ENCODE data around the gene RBP3. TPM values are rescaled to one million over a fixed set of nuclear protein-coding genes. Genes with fewer than 3 reads are reported as not detected.
A peak's percentile ranks its signal among the peaks of the same experiment; 100 is the strongest.

The RBP3 gene
- total RNA-seq, 1 donor from 2014 or later = not detected

GRCh38 chr10:47351899-47352815 lies 4.0 kb downstream of the RBP3 start:
- intact Hi-C loops (cut with DNase I) = no loop called here
- peak; percentile 68 for DNase-seq (ENCODE audit: low spot score)

- DNase-seq (ENCODE audit: low spot score) = peak; percentile 69
- intact Hi-C loops (cut with DNase I) = no loop called here
These were observed 5.2 kb downstream of the RBP3 start for GRCh38 chr10:47353351-47353750.

- peak; percentile 35 for DNase-seq (ENCODE audit: low spot score)
- intact Hi-C loops (cut with DNase I) = no loop called here
These were observed 6.0 kb downstream of the RBP3 start for GRCh38 chr10:47354165-47354564.

GRCh38 chr10:47354900-47355299 lies 6.7 kb downstream of the RBP3 start:
- intact Hi-C loops (cut with DNase I) = no loop called here

GRCh38 chr10:47356708-47357107 lies 8.5 kb downstream of the RBP3 start:
- intact Hi-C loops (cut with DNase I) = no loop called here
- peak; percentile 20 for DNase-seq (ENCODE audit: low spot score)

More at GRCh38 chr10:47354900-47355299, 6.7 kb downstream of the RBP3 start:
- DNase-seq (ENCODE audit: low spot score) = no peak

GRCh38 chr10:47357131-47357582 lies 9.0 kb downstream of the RBP3 start:
- intact Hi-C loops (cut with DNase I) = no loop called here
- peak; percentile 61 for DNase-seq (ENCODE audit: low spot score)

- peak; percentile 27 for DNase-seq (ENCODE audit: low spot score)
- intact Hi-C loops (cut with DNase I) = no loop called here
These were observed 9.7 kb downstream of the RBP3 start for GRCh38 chr10:47357911-47358310.

- intact Hi-C loops (cut with DNase I) = no loop called here
These were observed 10.3 kb downstream of the RBP3 start for GRCh38 chr10:47358457-47358856.

GRCh38 chr10:47359101-47359500 lies 10.9 kb downstream of the RBP3 start:
- DNase-seq (ENCODE audit: low spot score) = no peak
- intact Hi-C loops (cut with DNase I) = no loop called here

More at GRCh38 chr10:47358457-47358856, 10.3 kb downstream of the RBP3 start:
- DNase-seq (ENCODE audit: low spot score) = peak; percentile 59

- peak; percentile 67 for DNase-seq (ENCODE audit: low spot score)
- intact Hi-C loops (cut with DNase I) = no loop called here
These were observed 11.7 kb downstream of the RBP3 start for GRCh38 chr10:47359626-47360418.

GRCh38 chr10:47360419-47361040 lies 12.4 kb downstream of the RBP3 start:
- intact Hi-C loops (cut with DNase I) = no loop called here
- DNase-seq (ENCODE audit: low spot score) = peak; percentile 64

- intact Hi-C loops (cut with DNase I) = no loop called here
- peak; percentile 65 for DNase-seq (ENCODE audit: low spot score)
These were observed 13.1 kb downstream of the RBP3 start for GRCh38 chr10:47361293-47361692.

- intact Hi-C loops (cut with DNase I) = no loop called here
- DNase-seq (ENCODE audit: low spot score) = peak; percentile 35
These were observed 14.0 kb downstream of the RBP3 start for GRCh38 chr10:47362199-47362598.

- intact Hi-C loops (cut with DNase I) = no loop called here
- DNase-seq (ENCODE audit: low spot score) = no peak
These were observed 15.6 kb downstream of the RBP3 start for GRCh38 chr10:47363781-47364180.

- DNase-seq (ENCODE audit: low spot score) = no peak
- intact Hi-C loops (cut with DNase I) = no loop called here
These were observed 16.2 kb downstream of the RBP3 start for GRCh38 chr10:47364366-47364765.

- intact Hi-C loops (cut with DNase I) = no loop called here
- no peak for DNase-seq (ENCODE audit: low spot score)
These were observed 16.7 kb downstream of the RBP3 start for GRCh38 chr10:47364911-47365310.

- intact Hi-C loops (cut with DNase I) = no loop called here
- DNase-seq (ENCODE audit: low spot score) = no peak
These were observed 17.4 kb downstream of the RBP3 start for GRCh38 chr10:47365431-47366180.

GRCh38 chr10:47366181-47366631 lies 18.0 kb downstream of the RBP3 start:
- DNase-seq (ENCODE audit: low spot score) = no peak
- intact Hi-C loops (cut with DNase I) = no loop called here

All from cardiac septum (tissue), 1 donor.